GM10248 (cell line): Measurements from ENCODE around the gene ARHGAP29.

Source experiments
- CTCF ChIA-PET: fragments of 300-600 bp; sonication (Branson Sonifier 250); formaldehyde crosslinking; extraction: SDS; loops from one replicate; lab custom pipeline; 2021; ENCODE audit warnings: antibody characterized with exemption; lab: Yijun Ruan, JAX
- POLR2A ChIA-PET: fragments of 350-650 bp; sonication (Branson Sonifier 250); formaldehyde crosslinking; extraction: SDS; loops from one replicate; lab custom pipeline; 2020; ENCODE audit warnings: antibody characterized with exemption; lab: Yijun Ruan, JAX
- DNase-seq: peaks from one replicate; pipeline ENCODE4 v3.0.0; 2012; ENCODE audit errors: extremely low spot score
- CTCF ChIP-seq: IDR thresholded peaks from 2 replicates; pipeline ENCODE4 v1.5.1; 2012; ENCODE audit warnings: mild to moderate bottlenecking, low read depth; ENCODE audit errors: extremely low read depth, missing control alignments, control extremely low read depth

The ARHGAP29 gene

GRCh38 chr1:94246692-94247137, 9.3 kb upstream of the ARHGAP29 start:
- ChIA-PET POLR2A (no interaction called here), CTCF (interaction anchor here (1.1 to 1.9 kb wide), 3 partner anchors 18 to 89 kb away, joined by 3 to 4 read pairs (median 3); no protein-coding TSS in a partner anchor)
- no peak for TF ChIP-seq CTCF
- DNase-seq: no peak

DNA sequence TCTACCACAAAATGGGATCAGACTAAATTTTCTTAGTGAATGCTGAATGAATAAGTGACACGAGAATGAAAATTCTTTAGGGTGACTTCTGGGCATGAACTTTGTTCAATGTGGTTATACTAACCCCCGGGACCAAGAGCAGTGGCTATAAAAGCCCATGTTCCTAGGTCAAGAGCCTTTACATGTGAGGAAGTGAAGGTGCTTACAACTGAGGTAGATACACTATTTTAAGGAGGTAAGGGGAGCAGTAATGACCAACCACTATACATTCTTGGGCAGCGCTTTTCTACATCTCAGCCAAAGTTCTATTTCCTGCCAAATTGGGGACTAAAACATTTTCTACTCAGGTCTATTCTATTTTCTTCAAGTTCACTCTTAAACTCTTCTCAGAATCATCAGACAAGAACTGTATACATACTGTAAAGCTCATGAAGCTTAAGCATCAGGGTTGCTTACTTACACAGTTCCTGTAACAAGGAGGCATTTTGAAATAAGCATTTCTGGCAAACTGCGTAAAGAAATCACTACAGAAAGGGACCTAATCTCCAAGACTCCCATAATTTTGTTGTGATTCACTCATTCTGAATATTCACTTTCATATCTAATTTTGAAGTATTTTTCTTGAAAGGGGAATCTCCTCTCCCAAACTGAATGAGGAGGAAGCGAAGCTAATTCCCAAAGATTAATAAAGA, 8.5 kb upstream of the ARHGAP29 start:
- no peak for DNase-seq
- TF ChIP-seq CTCF: no peak
- ChIA-PET POLR2A (no interaction called here), CTCF (interaction anchor here (1.1 to 1.9 kb wide), 2 partner anchors 30 to 89 kb away, joined by 3 to 4 read pairs; no protein-coding TSS in a partner anchor)

DNA sequence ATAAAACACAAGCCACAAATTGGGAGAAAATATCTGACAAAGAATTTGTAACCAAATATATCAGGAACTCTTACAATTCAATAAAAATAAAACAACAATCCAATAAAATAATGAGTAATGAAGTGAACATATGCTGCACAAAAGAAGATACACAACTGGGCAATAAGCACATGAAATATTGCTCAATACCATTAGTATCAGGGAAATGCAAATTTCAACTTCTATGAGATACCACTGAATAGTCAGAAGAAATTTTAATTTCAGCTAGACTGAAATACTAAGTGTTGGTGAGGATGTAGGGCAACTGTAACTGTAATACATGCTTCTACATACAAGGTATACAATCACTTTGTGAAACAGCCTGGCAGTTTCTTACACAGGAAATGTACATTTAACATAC, 7.4 kb upstream of the ARHGAP29 start:
- ChIA-PET POLR2A (no interaction called here), CTCF (interaction anchor here (1.9 kb wide), 1 partner anchor 91 kb away, joined by 3 read pairs; no protein-coding TSS in a partner anchor)
- no peak for DNase-seq
- no peak for TF ChIP-seq CTCF

DNA sequence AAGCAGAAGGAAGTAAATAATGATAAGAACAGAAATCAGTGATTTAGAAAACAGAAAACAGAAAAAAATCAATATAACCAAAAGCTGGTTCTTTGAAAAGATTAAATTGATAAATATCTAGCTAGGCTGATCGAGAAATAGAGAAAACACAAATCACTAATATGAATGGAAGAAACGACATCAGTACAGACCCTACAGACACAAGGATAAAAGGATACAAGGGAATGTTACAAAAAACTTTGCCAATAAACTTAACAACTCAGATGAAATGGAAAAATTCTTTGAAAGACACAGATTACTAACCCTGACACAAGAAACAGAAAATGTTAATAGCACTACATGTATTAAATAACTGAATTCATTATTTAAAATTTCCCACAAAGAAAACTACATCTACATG, 6.3 kb upstream of the ARHGAP29 start:
- DNase-seq: no peak
- POLR2A ChIA-PET: no interaction called here
- no peak for TF ChIP-seq CTCF
- CTCF ChIA-PET: no interaction called here

GRCh38 chr1:94240822-94241221, 3.4 kb upstream of the ARHGAP29 start:
- no peak for TF ChIP-seq CTCF
- DNase-seq: no peak
- ChIA-PET POLR2A (no interaction called here), CTCF (no interaction called here)

DNA sequence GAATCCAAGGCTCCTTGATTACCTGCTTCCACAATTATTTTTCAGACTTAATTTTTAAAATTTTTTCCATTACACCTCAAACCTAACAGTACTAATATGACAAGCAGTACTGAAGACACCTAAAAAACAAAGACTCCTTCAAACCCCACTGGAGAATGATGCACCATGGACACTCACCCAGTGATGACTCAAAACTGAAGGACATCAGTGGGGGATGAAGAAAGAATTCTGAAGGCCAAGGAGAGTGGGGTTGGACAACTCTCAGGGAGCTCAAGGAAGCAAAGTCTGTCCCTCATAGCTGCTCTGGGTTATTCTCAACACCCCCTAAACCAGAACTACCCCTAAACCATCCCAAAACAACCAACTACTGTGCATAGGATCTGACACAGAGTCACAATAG, 2.4 kb upstream of the ARHGAP29 start:
- no peak for DNase-seq
- ChIA-PET CTCF (no interaction called here), POLR2A (no interaction called here)
- TF ChIP-seq CTCF: no peak
